ENCODE measurements around the gene MATR3.

MATR3 gene

DNA sequence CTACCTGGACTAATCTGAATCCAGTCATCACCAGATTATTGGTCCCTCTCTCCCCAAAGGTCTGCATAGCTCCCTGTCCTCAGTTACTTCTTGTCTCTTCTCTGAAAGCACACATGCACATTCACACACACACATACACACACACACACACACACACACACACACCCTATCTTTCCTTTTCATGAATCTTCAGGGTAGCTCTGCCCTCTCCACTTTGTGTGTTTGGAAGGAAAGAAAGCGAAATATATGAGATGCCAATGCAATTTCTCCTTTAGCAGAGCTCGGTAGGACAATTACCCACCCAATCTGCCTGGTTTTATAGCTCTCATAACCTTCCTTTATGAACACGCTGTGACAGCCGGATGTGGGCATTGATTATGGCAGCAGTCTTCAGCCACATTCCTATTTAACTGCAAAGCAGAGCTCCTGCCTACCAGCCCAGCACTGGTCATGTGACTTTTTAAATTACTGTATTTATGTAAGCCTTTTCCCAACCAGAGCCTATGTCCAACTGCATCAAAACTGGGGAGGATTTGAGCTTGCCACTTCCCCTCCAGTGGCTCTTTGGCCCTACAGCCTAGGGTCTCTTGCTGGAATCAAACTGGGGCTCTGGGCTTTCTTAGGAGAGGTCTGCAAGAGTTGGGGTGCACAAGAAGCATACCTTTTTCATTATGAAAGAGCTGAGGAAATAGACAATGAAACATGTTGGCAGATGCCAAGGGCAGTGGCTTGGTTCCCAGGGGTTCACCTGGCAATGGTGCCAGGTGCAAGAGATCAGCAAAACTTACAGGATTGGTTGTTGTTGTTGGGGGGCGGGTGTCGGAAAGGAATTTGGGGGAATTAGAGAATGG, 20.8 kb upstream of the MATR3 start:
- DNase-seq (ENCODE audit: low read depth), result no peak
- TF ChIP-seq, protein P1, sequence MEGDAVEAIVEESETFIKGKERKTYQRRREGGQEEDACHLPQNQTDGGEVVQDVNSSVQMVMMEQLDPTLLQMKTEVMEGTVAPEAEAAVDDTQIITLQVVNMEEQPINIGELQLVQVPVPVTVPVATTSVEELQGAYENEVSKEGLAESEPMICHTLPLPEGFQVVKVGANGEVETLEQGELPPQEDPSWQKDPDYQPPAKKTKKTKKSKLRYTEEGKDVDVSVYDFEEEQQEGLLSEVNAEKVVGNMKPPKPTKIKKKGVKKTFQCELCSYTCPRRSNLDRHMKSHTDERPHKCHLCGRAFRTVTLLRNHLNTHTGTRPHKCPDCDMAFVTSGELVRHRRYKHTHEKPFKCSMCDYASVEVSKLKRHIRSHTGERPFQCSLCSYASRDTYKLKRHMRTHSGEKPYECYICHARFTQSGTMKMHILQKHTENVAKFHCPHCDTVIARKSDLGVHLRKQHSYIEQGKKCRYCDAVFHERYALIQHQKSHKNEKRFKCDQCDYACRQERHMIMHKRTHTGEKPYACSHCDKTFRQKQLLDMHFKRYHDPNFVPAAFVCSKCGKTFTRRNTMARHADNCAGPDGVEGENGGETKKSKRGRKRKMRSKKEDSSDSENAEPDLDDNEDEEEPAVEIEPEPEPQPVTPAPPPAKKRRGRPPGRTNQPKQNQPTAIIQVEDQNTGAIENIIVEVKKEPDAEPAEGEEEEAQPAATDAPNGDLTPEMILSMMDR (IDR thresholded peaks at IDR 0.05; ENCODE audit: control insufficient read depth, extremely low read depth, insufficient read depth), result no peak
- H3K4me3 ChIP-seq (ENCODE audit: low read depth, low read length), result no peak overlapping the region

- no peak overlapping the region for H3K4me3 ChIP-seq (ENCODE audit: low read depth, low read length)
- DNase-seq (ENCODE audit: low read depth), result no peak
- TF ChIP-seq, protein P1 (IDR thresholded peaks at IDR 0.05; ENCODE audit: control insufficient read depth, extremely low read depth, insufficient read depth), result no peak
These were observed 20.3 kb upstream of the MATR3 start for GRCh38 chr5:139273322-139273571.

DNA sequence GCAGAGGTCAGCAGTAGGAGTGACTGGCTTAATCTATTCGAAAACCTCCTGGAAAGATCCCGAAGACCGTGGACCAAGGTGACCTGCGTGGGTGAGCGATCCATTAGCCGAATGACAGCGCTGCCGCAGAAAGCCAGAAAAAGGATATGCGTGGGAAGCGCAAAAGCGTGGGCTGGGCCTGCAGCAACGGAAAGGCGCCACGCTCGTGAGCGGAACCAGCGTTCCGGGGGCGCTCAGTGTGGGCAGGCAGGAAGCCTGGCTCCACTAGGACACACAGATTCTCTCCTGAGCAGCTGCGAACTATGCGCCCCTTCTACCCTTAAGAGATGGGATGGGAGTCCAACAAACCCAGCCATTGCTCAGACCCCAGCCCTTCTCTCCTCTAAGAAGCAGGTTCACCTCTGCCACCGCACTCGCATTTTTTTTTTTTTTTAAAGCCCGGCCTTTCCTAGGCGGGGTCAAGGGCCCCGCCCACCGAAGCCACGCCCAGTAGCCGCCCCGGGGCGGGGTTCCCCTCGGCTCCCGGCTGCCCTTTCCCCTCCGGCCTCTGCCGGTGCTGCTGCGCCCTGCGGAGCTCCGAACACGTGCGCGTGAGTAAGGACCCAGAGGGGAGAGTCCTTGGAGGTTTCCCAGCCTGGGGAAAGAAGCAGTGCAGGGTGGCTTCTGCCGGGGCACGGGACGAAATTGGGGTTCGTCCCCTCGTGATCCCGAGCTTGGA, 19.8 kb upstream of the MATR3 start:
- no peak for DNase-seq (ENCODE audit: low read depth)
- TF ChIP-seq, protein P1 (IDR thresholded peaks at IDR 0.05; ENCODE audit: control insufficient read depth, extremely low read depth, insufficient read depth), result no peak

GRCh38 chr5:139275536-139275935, 18.0 kb upstream of the MATR3 start:
- DNase-seq (ENCODE audit: low read depth), result no peak
- TF ChIP-seq, protein P1 (IDR thresholded peaks at IDR 0.05; ENCODE audit: control insufficient read depth, extremely low read depth, insufficient read depth), result no peak
- H3K4me3 ChIP-seq (ENCODE audit: low read depth, low read length), result peak overlapping the region; percentile 98

More for the DNA sequence above, 19.8 kb upstream of the MATR3 start:
- peak overlapping the region; percentile 98 for H3K4me3 ChIP-seq (ENCODE audit: low read depth, low read length)

DNA sequence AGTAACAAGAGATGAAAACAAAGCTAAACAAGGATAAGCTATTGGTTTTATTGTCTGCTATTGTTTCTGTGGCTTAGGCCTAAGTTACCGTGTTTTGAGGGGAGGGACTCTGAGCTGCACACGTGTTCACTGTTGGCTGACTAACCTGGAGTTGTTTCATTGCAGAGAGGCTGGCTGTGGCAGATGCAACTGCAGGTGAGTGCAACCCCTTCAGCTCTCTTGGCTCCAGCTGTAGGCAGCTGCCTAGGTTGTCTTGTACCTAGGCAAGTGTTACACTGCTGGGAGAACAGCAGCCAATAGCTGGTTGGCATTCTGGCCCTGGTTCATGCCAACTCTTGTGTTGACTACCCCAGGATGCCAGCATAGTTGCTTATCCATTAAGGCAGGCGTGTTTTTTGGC, 17.6 kb upstream of the MATR3 start:
- TF ChIP-seq, protein P1 (IDR thresholded peaks at IDR 0.05; ENCODE audit: control insufficient read depth, extremely low read depth, insufficient read depth), result no peak
- H3K4me3 ChIP-seq (ENCODE audit: low read depth, low read length), result peak overlapping the region; percentile 98
- no peak for DNase-seq (ENCODE audit: low read depth)

GRCh38 chr5:139276426-139276825, 17.1 kb upstream of the MATR3 start:
- peak; percentile 85 for DNase-seq (ENCODE audit: low read depth)
- H3K4me3 ChIP-seq (ENCODE audit: low read depth, low read length), result peak overlapping the region; percentile 98

More at GRCh38 chr5:139276426-139276825, 17.1 kb upstream of the MATR3 start:
- TF ChIP-seq, protein P1 (IDR thresholded peaks at IDR 0.05; ENCODE audit: control insufficient read depth, extremely low read depth, insufficient read depth), result no peak
